PC-3 (cell line): ENCODE data around the gene ADAMTS19. TPM values are rescaled to one million over a fixed set of nuclear protein-coding genes. Genes with fewer than 3 reads are reported as not detected.

Experiments
- ATAC-seq: fragments of 200-7000 bp; cut with Tn5 transposase; 2 replicates; pipeline ENCODE4 v1.9.1; 2020; ENCODE audit warnings: mild to moderate bottlenecking, moderate library complexity
- BruUV-seq: library from RNA; stranded (reverse); fragments of 400-500 nt; replicated peaks from 2 replicates; lab custom pipeline; 2021; lab: Mats Ljungman, UMichigan
- CTCF ChIA-PET: fragments of 300-600 bp; sonication (Branson Sonifier 250); formaldehyde crosslinking; loops from one replicate; lab custom pipeline; 2022; ENCODE audit warnings: antibody characterized with exemption; lab: Charles Lee
- POLR2A ChIA-PET: fragments of 300-600 bp; sonication (Branson Sonifier 250); formaldehyde crosslinking; loops from one replicate; lab custom pipeline; 2022; ENCODE audit warnings: antibody characterized with exemption; ENCODE audit not compliant: unreplicated experiment; lab: Charles Lee
- DNase-seq: peaks from one replicate; pipeline ENCODE4 v3.0.0-alpha.2; 2015
- H2AFZ ChIP-seq: fragments of 300-600 bp; sonication (generic); 2 replicates; pipeline ENCODE4 v1.6.0; 2016; ENCODE audit warnings: antibody characterized with exemption, low read length
- H3F3A ChIP-seq: fragments of 300-600 bp; sonication (generic); one replicate; pipeline ENCODE4 v1.6.0; 2017; ENCODE audit warnings: antibody characterized with exemption, low read length, control low read depth, mild to moderate bottlenecking; ENCODE audit not compliant: unreplicated experiment
- H3K27ac ChIP-seq: fragments of 300-600 bp; sonication (generic); 2 replicates; pipeline ENCODE4 v1.5.1; 2016; ENCODE audit warnings: mild to moderate bottlenecking, low read length
- H3K27me3 ChIP-seq: fragments of 300-600 bp; sonication (generic); 2 replicates; pipeline ENCODE4 v1.6.1; 2016; ENCODE audit warnings: low read length, mixed read lengths
- H3K36me3 ChIP-seq: fragments of 300-600 bp; sonication (generic); 2 replicates; pipeline ENCODE4 v1.6.1; 2016; ENCODE audit warnings: low read depth, mixed run types, low read length, mixed read lengths
- H3K4me1 ChIP-seq: fragments of 300-600 bp; sonication (generic); 2 replicates; pipeline ENCODE4 v1.5.1; 2016; ENCODE audit warnings: low read length; ENCODE audit not compliant: insufficient read depth
- H3K4me2 ChIP-seq: fragments of 300-600 bp; sonication (generic); 2 replicates; pipeline ENCODE4 v1.6.0; 2016; ENCODE audit warnings: low read length
- H3K4me3 ChIP-seq: fragments of 300-600 bp; sonication (generic); 2 replicates; pipeline ENCODE4 v1.5.1; 2016; ENCODE audit warnings: mild to moderate bottlenecking, low read length, mixed read lengths
- H3K79me2 ChIP-seq: fragments of 300-600 bp; sonication (generic); 2 replicates; pipeline ENCODE4 v1.6.1; 2017; ENCODE audit warnings: low read length, mixed read lengths
- H3K9ac ChIP-seq: fragments of 300-600 bp; sonication (generic); 2 replicates; pipeline ENCODE4 v1.6.0; 2016; ENCODE audit warnings: mild to moderate bottlenecking, low read length
- H3K9me2 ChIP-seq: fragments of 300-600 bp; sonication (generic); replicated peaks from 2 replicates; pipeline ENCODE4 v1.6.1; 2016; ENCODE audit warnings: mixed run types, low read length, mixed read lengths
- H3K9me3 ChIP-seq: fragments of 300-600 bp; sonication (generic); 2 replicates; pipeline ENCODE4 v1.6.1; 2016; ENCODE audit warnings: low read length, mixed read lengths
- H4K20me1 ChIP-seq: fragments of 300-600 bp; sonication (generic); 2 replicates; pipeline ENCODE4 v1.6.1; 2016; ENCODE audit warnings: low read length, mixed read lengths
- CTCF ChIP-seq: fragments of 300-600 bp; sonication (generic); conservative IDR thresholded peaks from 2 replicates; pipeline ENCODE4 v1.5.1; 2017; ENCODE audit warnings: antibody characterized with exemption, low read depth, mild to moderate bottlenecking, low read length
- EZH2 ChIP-seq: fragments of 300-600 bp; sonication (generic); IDR thresholded peaks from one replicate; pipeline ENCODE4 v1.6.1; 2017; ENCODE audit warnings: antibody characterized with exemption, mild to moderate bottlenecking, low read length; ENCODE audit not compliant: unreplicated experiment
- EZH2phosphoT487 ChIP-seq: fragments of 300-600 bp; sonication (generic); IDR thresholded peaks from 2 replicates; pipeline ENCODE4 v1.6.1; 2018; ENCODE audit warnings: mild to moderate bottlenecking, antibody characterized with exemption, low read length, borderline replicate concordance
- intact Hi-C: fragments of 100-400 bp; cut with micrococcal nuclease; formaldehyde crosslinking; loops from 2 replicates; pipeline ENCODE4 v1.9.0; 2023
- total RNA-seq: library from RNA; depleted of rRNA; stranded (reverse); fragments of >200 nt; gene quantifications from 2 replicates; pipeline ENCODE4 v1.2.3, GENCODE V29; 2014

ADAMTS19 gene
- total RNA-seq, 1 experiment from 2014 or later: not detected

- no peaks in the 10 kb centered on the region for H3K4me1 ChIP-seq
- no peaks in the 10 kb centered on the region for H3F3A ChIP-seq
- ChIA-PET POLR2A (no interaction called here), CTCF (no interaction called here)
- no peak overlapping the region for H3K27ac ChIP-seq
- no peaks in the 10 kb centered on the region for H3K36me3 ChIP-seq
- no peaks in the 10 kb centered on the region for H3K9me3 ChIP-seq
- H2AFZ ChIP-seq: no peak overlapping the region
- no peak overlapping the region for H3K4me2 ChIP-seq
- no peak for DNase-seq
- no TSS peak for BruUV-seq
- intact Hi-C loops: no loop called here
- no peak for TF ChIP-seq EZH2
- H3K4me3 ChIP-seq: no peak overlapping the region
- no peak for ATAC-seq
- no peak overlapping the region for H3K9ac ChIP-seq
- no peaks in the 10 kb centered on the region for H3K79me2 ChIP-seq
- no peaks in the 10 kb centered on the region for H4K20me1 ChIP-seq
- no peaks in the 10 kb centered on the region for H3K9me2 ChIP-seq
- H3K27me3 ChIP-seq: no peaks in the 10 kb centered on the region
Measured at GRCh38 chr5:129661366-129662035, 201.4 kb downstream of the ADAMTS19 start.

- DNase-seq (peak; percentile 69), ATAC-seq (no peak)
- Histone ChIP-seq H3K27me3 (no peaks in the 10 kb centered on the region), H3K27ac (no peak overlapping the region), H3K9ac (no peak overlapping the region), H3K4me3 (no peak overlapping the region), H3K9me2 (no peaks in the 10 kb centered on the region), H3K9me3 (no peaks in the 10 kb centered on the region), H3K4me2 (no peak overlapping the region), H3K4me1 (no peaks in the 10 kb centered on the region), H3F3A (no peaks in the 10 kb centered on the region), H4K20me1 (no peaks in the 10 kb centered on the region), H2AFZ (no peak overlapping the region), H3K36me3 (no peaks in the 10 kb centered on the region), H3K79me2 (no peaks in the 10 kb centered on the region)
- TF ChIP-seq CTCF (peak; percentile 82), EZH2 (no peak)
- ChIA-PET CTCF (interaction anchor here (0.6 kb wide), 2 partner anchors 9 to 11 kb away, joined by 3 read pairs; no protein-coding TSS in a partner anchor), POLR2A (no interaction called here)
- no TSS peak for BruUV-seq
- intact Hi-C loops: loop anchor here (1.0 kb wide), 1 partner anchor 104 kb away; no protein-coding TSS in a partner anchor
Measured at GRCh38 chr5:129664336-129664937, 204.3 kb downstream of the ADAMTS19 start.

GRCh38 chr5:129670957-129671500, 210.9 kb downstream of the ADAMTS19 start:
- H3K4me3 ChIP-seq: no peak overlapping the region
- DNase-seq (peak; percentile 61), ATAC-seq (peak; percentile 89)
- H3K27me3 ChIP-seq: no peaks in the 10 kb centered on the region
- 0 out of 2 replicates have a peak overlapping the region, but pooled peaks have one; percentile 15 for H3K9ac ChIP-seq
- intact Hi-C loops: no loop called here
- TF ChIP-seq EZH2phosphoT487 (no peak), CTCF (no peak), EZH2 (no peak)
- H2AFZ ChIP-seq: peak overlapping the region; percentile 61
- H3K9me3 ChIP-seq: no peaks in the 10 kb centered on the region
- peak overlapping the region; percentile 61 for H3K4me2 ChIP-seq
- H3F3A ChIP-seq: no peaks in the 10 kb centered on the region
- POLR2A ChIA-PET: no interaction called here
- CTCF ChIA-PET: no interaction called here
- H3K27ac ChIP-seq: peak overlapping the region; percentile 58
- H3K4me1 ChIP-seq: peaks cover 8% of the 10 kb centered on the region
- H3K9me2 ChIP-seq: no peaks in the 10 kb centered on the region
- no TSS peak for BruUV-seq
- no peaks in the 10 kb centered on the region for H4K20me1 ChIP-seq
- H3K79me2 ChIP-seq: no peaks in the 10 kb centered on the region
- no peaks in the 10 kb centered on the region for H3K36me3 ChIP-seq
